ENCODE measurements around the gene CNMD.

The CNMD gene

DNA sequence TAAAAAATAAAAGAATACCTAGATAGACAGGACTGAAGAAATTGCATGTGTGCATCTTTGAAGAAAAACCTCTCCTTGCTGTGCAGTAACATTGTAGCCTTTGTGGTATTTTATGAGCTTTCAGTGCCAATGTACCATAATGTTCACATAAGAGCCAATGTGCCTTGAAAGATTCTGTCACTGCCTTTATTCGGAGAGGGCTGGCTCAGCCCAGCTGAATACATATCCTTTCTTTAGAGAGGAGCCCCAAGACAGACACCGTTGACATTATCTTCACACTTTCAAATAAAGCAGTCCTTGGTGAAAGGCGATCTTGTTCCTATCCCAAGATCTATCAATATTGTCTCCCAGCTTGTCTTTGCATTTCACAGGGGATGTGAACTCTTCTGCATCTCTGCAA is 18.5 kb upstream of the CNMD start:
- H3K27me3 Mint-ChIP-seq (ENCODE audit: low read depth, poor library complexity), result peaks cover 9% of the 10 kb centered on the region
- no peak for DNase-seq
- TF ChIP-seq, protein P1, sequence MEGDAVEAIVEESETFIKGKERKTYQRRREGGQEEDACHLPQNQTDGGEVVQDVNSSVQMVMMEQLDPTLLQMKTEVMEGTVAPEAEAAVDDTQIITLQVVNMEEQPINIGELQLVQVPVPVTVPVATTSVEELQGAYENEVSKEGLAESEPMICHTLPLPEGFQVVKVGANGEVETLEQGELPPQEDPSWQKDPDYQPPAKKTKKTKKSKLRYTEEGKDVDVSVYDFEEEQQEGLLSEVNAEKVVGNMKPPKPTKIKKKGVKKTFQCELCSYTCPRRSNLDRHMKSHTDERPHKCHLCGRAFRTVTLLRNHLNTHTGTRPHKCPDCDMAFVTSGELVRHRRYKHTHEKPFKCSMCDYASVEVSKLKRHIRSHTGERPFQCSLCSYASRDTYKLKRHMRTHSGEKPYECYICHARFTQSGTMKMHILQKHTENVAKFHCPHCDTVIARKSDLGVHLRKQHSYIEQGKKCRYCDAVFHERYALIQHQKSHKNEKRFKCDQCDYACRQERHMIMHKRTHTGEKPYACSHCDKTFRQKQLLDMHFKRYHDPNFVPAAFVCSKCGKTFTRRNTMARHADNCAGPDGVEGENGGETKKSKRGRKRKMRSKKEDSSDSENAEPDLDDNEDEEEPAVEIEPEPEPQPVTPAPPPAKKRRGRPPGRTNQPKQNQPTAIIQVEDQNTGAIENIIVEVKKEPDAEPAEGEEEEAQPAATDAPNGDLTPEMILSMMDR (IDR thresholded peaks at IDR 0.05), result no peak
- H3K27ac Mint-ChIP-seq, result no peak overlapping the region
- peaks cover 12% of the 10 kb centered on the region for H3K4me1 Mint-ChIP-seq
- H3K36me3 Mint-ChIP-seq (ENCODE audit: low read depth), result no peaks in the 10 kb centered on the region
- no peak overlapping the region for H3K4me3 Mint-ChIP-seq
- H3K9me3 Mint-ChIP-seq, result no peaks in the 10 kb centered on the region

DNA sequence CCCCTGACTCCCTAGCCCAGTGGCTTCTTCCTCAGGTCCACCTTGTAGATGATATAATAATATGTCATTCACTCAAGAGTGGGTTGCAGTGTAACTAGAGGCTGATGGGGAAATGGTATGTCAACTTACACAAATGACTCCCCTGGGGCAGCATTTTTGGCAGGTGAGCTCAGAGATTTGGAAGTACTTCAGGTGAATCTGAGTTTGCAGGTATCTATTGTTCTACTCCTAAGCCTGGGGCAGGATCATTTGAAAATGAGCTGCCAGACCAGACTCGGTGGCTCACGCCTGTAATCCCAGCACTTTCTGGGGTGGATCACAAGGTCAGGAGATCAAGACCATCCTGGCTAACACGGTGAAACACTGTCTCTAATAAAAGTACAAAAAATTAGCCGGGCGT is 11.6 kb upstream of the CNMD start:
- no peaks in the 10 kb centered on the region for H3K9me3 Mint-ChIP-seq
- H3K4me3 Mint-ChIP-seq, result no peak overlapping the region
- H3K4me1 Mint-ChIP-seq, result peaks cover 5% of the 10 kb centered on the region
- H3K27me3 Mint-ChIP-seq (ENCODE audit: low read depth, poor library complexity), result peaks cover 4% of the 10 kb centered on the region
- TF ChIP-seq, protein P1 (IDR thresholded peaks at IDR 0.05), result no peak
- no peak for DNase-seq
- H3K36me3 Mint-ChIP-seq (ENCODE audit: low read depth), result no peaks in the 10 kb centered on the region
- H3K27ac Mint-ChIP-seq, result no peak overlapping the region

DNA sequence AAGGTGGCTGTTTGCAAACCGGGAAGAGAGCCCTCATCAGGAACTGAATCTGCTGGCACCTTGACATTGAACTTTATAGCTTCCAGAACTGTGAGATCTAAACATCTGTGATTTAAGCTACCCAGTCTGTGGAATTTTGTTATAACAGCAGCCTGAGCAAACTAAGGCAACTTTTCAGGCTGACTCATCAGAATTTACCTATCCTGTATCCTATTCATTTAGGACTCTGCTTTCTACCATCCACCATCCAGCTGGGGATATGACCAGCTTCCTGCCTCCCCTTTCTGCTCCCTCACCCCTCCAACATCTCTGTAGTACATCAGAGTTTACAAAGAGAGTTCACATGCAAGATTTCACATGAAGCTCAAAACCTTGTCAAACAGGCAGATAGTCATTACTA is 11.1 kb upstream of the CNMD start:
- no peak for DNase-seq
- Mint-ChIP-seq H3K9me3 (no peaks in the 10 kb centered on the region), H3K27me3 (ENCODE audit: low read depth, poor library complexity) (peaks cover 7% of the 10 kb centered on the region), H3K36me3 (ENCODE audit: low read depth) (no peaks in the 10 kb centered on the region), H3K4me3 (no peak overlapping the region), H3K4me1 (peaks cover 5% of the 10 kb centered on the region), H3K27ac (no peak overlapping the region)
- TF ChIP-seq, protein P1 (IDR thresholded peaks at IDR 0.05), result no peak

DNA sequence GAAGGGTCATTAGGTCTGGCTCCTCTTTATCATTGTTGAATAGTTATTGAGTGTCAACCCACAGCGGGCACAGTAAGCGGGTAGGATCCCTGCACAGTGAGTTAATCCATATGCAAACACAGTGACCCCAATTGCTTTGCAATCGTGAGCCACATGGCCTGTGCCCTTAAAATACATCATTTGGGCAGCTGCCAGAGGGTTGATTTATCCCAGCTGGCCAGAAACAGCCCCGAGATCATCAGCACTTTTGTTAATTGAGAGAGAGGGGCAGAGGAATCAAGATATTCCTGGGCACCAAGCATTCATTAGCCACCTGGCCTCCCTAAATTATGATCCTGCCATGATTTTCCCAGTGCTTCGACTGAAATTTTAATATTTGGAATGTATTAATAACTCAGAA is 9.8 kb upstream of the CNMD start:
- TF ChIP-seq, protein P1 (IDR thresholded peaks at IDR 0.05), result no peak
- H3K9me3 Mint-ChIP-seq, result no peaks in the 10 kb centered on the region
- peaks cover 5% of the 10 kb centered on the region for H3K4me1 Mint-ChIP-seq
- H3K27me3 Mint-ChIP-seq (ENCODE audit: low read depth, poor library complexity), result peaks cover 14% of the 10 kb centered on the region
- no peak overlapping the region for H3K4me3 Mint-ChIP-seq
- DNase-seq, result no peak
- H3K36me3 Mint-ChIP-seq (ENCODE audit: low read depth), result no peaks in the 10 kb centered on the region
- H3K27ac Mint-ChIP-seq, result no peak overlapping the region

- DNase-seq, result no peak
- H3K9me3 Mint-ChIP-seq, result peaks cover 8% of the 10 kb centered on the region
- H3K4me3 Mint-ChIP-seq, result no peak overlapping the region
- TF ChIP-seq, protein P1 (IDR thresholded peaks at IDR 0.05), result no peak
- H3K36me3 Mint-ChIP-seq (ENCODE audit: low read depth), result peaks cover 4% of the 10 kb centered on the region
- H3K27ac Mint-ChIP-seq, result no peak overlapping the region
- peaks cover 5% of the 10 kb centered on the region for H3K4me1 Mint-ChIP-seq
- H3K27me3 Mint-ChIP-seq (ENCODE audit: low read depth, poor library complexity), result peaks cover 31% of the 10 kb centered on the region
These were observed 6.5 kb upstream of the CNMD start for GRCh38 chr13:52746141-52746540.

- peaks cover 4% of the 10 kb centered on the region for H3K36me3 Mint-ChIP-seq (ENCODE audit: low read depth)
- TF ChIP-seq, protein P1 (IDR thresholded peaks at IDR 0.05), result no peak
These were observed 5.3 kb upstream of the CNMD start for GRCh38 chr13:52744842-52745375.

More at GRCh38 chr13:52744842-52745375, 5.3 kb upstream of the CNMD start:
- no peak for DNase-seq
- H3K4me3 Mint-ChIP-seq, result no peak overlapping the region
- H3K4me1 Mint-ChIP-seq, result peaks cover 6% of the 10 kb centered on the region
- H3K9me3 Mint-ChIP-seq, result peaks cover 8% of the 10 kb centered on the region
- no peak overlapping the region for H3K27ac Mint-ChIP-seq
- H3K27me3 Mint-ChIP-seq (ENCODE audit: low read depth, poor library complexity), result peaks cover 43% of the 10 kb centered on the region

All from nephron progenitor cell (in vitro differentiated cells).